ENCODE results near the gene CYFIP2.

GRCh38 chr5:157415838-157416237 lies 149.9 kb downstream of the CYFIP2 start:
- TF ChIP-seq CTCF (IDR thresholded peaks at IDR 0.05; ENCODE audit: low read length), result no peak
- TF ChIP-seq EZH2 (optimal IDR thresholded peaks at IDR 0.05; ENCODE audit: low read depth, low read length), result no peak
- no peak for TF ChIP-seq EZH2phosphoT487 (IDR thresholded peaks at IDR 0.05; ENCODE audit: low read length)
